ENCODE results near the gene MRPS22.
"Not testable (repeated sequence)": the region's sequence is repeated elsewhere in the genome, so short reads cannot be mapped to it uniquely, and the experiment has no call there.

MRPS22 gene

GRCh38 chr3:139388821-139389551, 45.2 kb downstream of the MRPS22 start:
- DNase-seq (ENCODE audit: low read depth), result no peak
- in situ Hi-C loops (cut with HindIII; ENCODE audit: low sequenced_read_pairs), result no loop called here
- H3K4me3 ChIP-seq (ENCODE audit: low read depth, low read length), result peak overlapping the region; percentile 98

GRCh38 chr3:139389552-139390368, 45.9 kb downstream of the MRPS22 start, which contains the start of gene COPB2:
TSS of gene COPB2 (minus strand) at chr3:139389647. CDS start at chr3:139389550, 97 bp downstream.
- DNase-seq (ENCODE audit: low read depth), result peak; percentile 98
- TF ChIP-seq CTCF (IDR thresholded peaks at IDR 0.05; ENCODE audit: low read depth, low read length, missing control alignments), result no peak
- H3K4me3 ChIP-seq (ENCODE audit: low read depth, low read length), result peak within 1 kb of the TSS; percentile 98
- in situ Hi-C loops (cut with HindIII; ENCODE audit: low sequenced_read_pairs), result no loop called here

More at GRCh38 chr3:139388821-139389551, 45.2 kb downstream of the MRPS22 start:
- no peak for TF ChIP-seq CTCF (IDR thresholded peaks at IDR 0.05; ENCODE audit: low read depth, low read length, missing control alignments)

GRCh38 chr3:139394116-139394515, 50.3 kb downstream of the MRPS22 start:
- DNase-seq (ENCODE audit: low read depth), result no peak
- in situ Hi-C loops (cut with HindIII; ENCODE audit: low sequenced_read_pairs), result no loop called here
- TF ChIP-seq CTCF (IDR thresholded peaks at IDR 0.05; ENCODE audit: low read depth, low read length, missing control alignments), result no peak
- H3K4me3 ChIP-seq (ENCODE audit: low read depth, low read length), result no peak overlapping the region

DNA sequence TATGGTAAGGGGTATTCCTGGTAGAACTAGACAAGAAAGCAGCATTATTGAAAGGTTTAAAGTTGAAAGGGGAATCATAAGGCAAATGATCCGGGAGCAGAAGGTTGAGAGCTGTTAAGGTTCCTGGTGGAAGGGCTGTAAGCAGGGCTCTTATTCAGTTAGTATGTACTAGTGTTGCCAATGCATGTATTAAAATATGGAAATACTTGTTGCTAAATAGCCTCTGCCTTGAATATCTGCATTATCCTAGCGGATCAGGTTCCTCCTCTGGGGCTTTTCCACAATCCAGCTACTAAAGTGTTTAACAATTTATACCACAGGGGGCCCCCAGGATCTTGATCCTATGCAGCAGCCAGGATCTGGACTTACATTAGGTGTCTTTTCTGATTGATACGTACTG, 52.9 kb downstream of the MRPS22 start:
- TF ChIP-seq CTCF (IDR thresholded peaks at IDR 0.05; ENCODE audit: low read depth, low read length, missing control alignments), result no peak
- in situ Hi-C loops (cut with HindIII; ENCODE audit: low sequenced_read_pairs), result no loop called here
- DNase-seq (ENCODE audit: low read depth), result no peak
- H3K4me3 ChIP-seq (ENCODE audit: low read depth, low read length), result no peak overlapping the region

GRCh38 chr3:139401155-139401554, 57.3 kb downstream of the MRPS22 start:
- in situ Hi-C loops (cut with HindIII; ENCODE audit: low sequenced_read_pairs); H3K4me3 ChIP-seq (ENCODE audit: low read depth, low read length); DNase-seq (ENCODE audit: low read depth): not testable (repeated sequence)
